ENCODE data around the gene ATP11A. TPM values are rescaled to one million over a fixed set of nuclear protein-coding genes. Genes with fewer than 3 reads are reported as not detected.

ATP11A gene
- total and polyA plus RNA-seq, 2 experiments from 2014 or later = 12.3 to 52.6 TPM

DNA sequence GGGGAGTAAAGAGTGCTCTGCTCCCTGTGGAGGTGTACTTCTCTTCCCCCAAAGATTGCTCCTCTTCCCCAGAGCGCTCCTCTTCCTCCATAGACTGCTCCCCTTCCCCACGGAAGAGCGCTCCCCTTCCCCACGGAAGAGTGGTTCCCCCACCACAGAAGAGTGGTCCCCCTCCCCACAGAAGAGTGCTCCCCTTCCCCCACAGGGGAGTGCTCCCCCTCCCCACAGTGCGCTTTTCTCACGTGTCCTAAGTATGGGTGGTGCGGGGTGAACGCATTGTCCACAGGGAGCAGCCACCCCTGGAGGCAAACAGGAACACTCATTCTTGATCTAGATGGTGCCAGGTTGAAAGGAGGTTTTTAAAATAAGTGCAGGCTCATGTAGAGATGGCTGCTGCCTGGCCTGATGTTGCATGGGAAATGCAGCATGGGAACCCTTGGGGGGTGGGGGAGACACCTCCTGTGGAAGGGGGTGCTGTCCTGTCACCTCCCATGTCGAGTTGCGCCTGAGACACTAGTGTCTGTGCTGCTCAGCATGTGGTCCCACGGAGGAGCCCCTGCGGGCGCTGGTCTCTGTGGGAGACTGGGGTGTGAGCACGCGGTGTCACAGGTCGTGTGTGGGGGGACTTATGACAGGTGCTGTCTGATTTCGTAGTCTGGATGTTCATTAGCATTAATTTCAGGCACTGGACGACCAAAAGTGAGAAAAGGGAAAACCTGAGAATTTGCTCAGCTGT lies 52.2 kb downstream of the ATP11A start:
- peaks cover 79% of the 10 kb centered on the region for H3K4me1 Mint-ChIP-seq
- DNase-seq (ENCODE audit: low spot score) (no peak), ATAC-seq (no peak)
- Histone ChIP-seq H3K9me2 (ENCODE audit: insufficient read depth) (peaks cover 5% of the 10 kb centered on the region; the same call in 1 of the 2 replicates), H3K36me3 (ENCODE audit: insufficient read depth) (no peaks in the 10 kb centered on the region), H4K20me1 (replicated peaks; ENCODE audit: insufficient read depth) (0 out of 2 replicates have a peak, but pooled peaks cover 5% of the 10 kb centered on the region), H3F3A (replicated peaks; ENCODE audit: low read depth) (no peaks in the 10 kb centered on the region), H3K4me3 (no peak overlapping the region), H2AFZ (no peak overlapping the region), H3K27ac (ENCODE audit: low read depth) (no peak overlapping the region), H3K4me1 (ENCODE audit: insufficient read depth) (peaks cover under 1% of the 10 kb centered on the region; the same call in 1 of the 2 replicates), H3K79me2 (replicated peaks; ENCODE audit: insufficient read depth) (peaks cover 89% of the 10 kb centered on the region), H3K27me3 (ENCODE audit: insufficient read depth) (no peaks in the 10 kb centered on the region), H3K4me2 (no peak overlapping the region)
- H3K9me3 Mint-ChIP-seq = no peaks in the 10 kb centered on the region
- peaks cover 18% of the 10 kb centered on the region for H3K27me3 Mint-ChIP-seq (ENCODE audit: insufficient read depth, low read depth, poor library complexity)
- H3K27ac Mint-ChIP-seq = peak overlapping the region; percentile 72; the same call in 1 of the 2 replicates
- TF ChIP-seq, protein P1, sequence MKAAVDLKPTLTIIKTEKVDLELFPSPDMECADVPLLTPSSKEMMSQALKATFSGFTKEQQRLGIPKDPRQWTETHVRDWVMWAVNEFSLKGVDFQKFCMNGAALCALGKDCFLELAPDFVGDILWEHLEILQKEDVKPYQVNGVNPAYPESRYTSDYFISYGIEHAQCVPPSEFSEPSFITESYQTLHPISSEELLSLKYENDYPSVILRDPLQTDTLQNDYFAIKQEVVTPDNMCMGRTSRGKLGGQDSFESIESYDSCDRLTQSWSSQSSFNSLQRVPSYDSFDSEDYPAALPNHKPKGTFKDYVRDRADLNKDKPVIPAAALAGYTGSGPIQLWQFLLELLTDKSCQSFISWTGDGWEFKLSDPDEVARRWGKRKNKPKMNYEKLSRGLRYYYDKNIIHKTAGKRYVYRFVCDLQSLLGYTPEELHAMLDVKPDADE (IDR thresholded peaks at IDR 0.05) = no peak
- TF ChIP-seq, protein P2, sequence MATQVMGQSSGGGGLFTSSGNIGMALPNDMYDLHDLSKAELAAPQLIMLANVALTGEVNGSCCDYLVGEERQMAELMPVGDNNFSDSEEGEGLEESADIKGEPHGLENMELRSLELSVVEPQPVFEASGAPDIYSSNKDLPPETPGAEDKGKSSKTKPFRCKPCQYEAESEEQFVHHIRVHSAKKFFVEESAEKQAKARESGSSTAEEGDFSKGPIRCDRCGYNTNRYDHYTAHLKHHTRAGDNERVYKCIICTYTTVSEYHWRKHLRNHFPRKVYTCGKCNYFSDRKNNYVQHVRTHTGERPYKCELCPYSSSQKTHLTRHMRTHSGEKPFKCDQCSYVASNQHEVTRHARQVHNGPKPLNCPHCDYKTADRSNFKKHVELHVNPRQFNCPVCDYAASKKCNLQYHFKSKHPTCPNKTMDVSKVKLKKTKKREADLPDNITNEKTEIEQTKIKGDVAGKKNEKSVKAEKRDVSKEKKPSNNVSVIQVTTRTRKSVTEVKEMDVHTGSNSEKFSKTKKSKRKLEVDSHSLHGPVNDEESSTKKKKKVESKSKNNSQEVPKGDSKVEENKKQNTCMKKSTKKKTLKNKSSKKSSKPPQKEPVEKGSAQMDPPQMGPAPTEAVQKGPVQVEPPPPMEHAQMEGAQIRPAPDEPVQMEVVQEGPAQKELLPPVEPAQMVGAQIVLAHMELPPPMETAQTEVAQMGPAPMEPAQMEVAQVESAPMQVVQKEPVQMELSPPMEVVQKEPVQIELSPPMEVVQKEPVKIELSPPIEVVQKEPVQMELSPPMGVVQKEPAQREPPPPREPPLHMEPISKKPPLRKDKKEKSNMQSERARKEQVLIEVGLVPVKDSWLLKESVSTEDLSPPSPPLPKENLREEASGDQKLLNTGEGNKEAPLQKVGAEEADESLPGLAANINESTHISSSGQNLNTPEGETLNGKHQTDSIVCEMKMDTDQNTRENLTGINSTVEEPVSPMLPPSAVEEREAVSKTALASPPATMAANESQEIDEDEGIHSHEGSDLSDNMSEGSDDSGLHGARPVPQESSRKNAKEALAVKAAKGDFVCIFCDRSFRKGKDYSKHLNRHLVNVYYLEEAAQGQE (IDR thresholded peaks at IDR 0.05; ENCODE audit: unreplicated experiment) = no peak
- TF ChIP-seq, protein P3, sequence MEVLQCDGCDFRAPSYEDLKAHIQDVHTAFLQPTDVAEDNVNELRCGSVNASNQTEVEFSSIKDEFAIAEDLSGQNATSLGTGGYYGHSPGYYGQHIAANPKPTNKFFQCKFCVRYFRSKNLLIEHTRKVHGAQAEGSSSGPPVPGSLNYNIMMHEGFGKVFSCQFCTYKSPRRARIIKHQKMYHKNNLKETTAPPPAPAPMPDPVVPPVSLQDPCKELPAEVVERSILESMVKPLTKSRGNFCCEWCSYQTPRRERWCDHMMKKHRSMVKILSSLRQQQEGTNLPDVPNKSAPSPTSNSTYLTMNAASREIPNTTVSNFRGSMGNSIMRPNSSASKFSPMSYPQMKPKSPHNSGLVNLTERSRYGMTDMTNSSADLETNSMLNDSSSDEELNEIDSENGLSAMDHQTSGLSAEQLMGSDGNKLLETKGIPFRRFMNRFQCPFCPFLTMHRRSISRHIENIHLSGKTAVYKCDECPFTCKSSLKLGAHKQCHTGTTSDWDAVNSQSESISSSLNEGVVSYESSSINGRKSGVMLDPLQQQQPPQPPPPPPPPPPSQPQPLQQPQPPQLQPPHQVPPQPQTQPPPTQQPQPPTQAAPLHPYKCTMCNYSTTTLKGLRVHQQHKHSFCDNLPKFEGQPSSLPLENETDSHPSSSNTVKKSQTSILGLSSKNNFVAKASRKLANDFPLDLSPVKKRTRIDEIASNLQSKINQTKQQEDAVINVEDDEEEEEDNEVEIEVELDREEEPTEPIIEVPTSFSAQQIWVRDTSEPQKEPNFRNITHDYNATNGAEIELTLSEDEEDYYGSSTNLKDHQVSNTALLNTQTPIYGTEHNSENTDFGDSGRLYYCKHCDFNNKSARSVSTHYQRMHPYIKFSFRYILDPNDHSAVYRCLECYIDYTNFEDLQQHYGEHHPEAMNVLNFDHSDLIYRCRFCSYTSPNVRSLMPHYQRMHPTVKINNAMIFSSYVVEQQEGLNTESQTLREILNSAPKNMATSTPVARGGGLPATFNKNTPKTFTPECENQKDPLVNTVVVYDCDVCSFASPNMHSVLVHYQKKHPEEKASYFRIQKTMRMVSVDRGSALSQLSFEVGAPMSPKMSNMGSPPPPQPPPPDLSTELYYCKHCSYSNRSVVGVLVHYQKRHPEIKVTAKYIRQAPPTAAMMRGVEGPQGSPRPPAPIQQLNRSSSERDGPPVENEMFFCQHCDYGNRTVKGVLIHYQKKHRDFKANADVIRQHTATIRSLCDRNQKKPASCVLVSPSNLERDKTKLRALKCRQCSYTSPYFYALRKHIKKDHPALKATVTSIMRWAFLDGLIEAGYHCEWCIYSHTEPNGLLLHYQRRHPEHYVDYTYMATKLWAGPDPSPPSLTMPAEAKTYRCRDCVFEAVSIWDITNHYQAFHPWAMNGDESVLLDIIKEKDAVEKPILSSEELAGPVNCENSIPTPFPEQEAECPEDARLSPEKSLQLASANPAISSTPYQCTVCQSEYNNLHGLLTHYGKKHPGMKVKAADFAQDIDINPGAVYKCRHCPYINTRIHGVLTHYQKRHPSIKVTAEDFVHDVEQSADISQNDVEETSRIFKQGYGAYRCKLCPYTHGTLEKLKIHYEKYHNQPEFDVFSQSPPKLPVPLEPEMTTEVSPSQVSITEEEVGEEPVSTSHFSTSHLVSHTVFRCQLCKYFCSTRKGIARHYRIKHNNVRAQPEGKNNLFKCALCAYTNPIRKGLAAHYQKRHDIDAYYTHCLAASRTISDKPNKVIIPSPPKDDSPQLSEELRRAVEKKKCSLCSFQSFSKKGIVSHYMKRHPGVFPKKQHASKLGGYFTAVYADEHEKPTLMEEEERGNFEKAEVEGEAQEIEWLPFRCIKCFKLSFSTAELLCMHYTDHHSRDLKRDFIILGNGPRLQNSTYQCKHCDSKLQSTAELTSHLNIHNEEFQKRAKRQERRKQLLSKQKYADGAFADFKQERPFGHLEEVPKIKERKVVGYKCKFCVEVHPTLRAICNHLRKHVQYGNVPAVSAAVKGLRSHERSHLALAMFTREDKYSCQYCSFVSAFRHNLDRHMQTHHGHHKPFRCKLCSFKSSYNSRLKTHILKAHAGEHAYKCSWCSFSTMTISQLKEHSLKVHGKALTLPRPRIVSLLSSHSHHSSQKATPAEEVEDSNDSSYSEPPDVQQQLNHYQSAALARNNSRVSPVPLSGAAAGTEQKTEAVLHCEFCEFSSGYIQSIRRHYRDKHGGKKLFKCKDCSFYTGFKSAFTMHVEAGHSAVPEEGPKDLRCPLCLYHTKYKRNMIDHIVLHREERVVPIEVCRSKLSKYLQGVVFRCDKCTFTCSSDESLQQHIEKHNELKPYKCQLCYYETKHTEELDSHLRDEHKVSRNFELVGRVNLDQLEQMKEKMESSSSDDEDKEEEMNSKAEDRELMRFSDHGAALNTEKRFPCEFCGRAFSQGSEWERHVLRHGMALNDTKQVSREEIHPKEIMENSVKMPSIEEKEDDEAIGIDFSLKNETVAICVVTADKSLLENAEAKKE (CRISPR knock-in tag; IDR thresholded peaks at IDR 0.05) = no peak
- TF ChIP-seq STAT1 (IDR thresholded peaks at IDR 0.05; ENCODE audit: unreplicated experiment) (no peak), ZNF331 (CRISPR knock-in tag; IDR thresholded peaks at IDR 0.05; ENCODE audit: low read depth) (no peak), EZH2 (IDR thresholded peaks at IDR 0.05; ENCODE audit: low read depth, unreplicated experiment) (no peak), EZH2phosphoT487 (IDR thresholded peaks at IDR 0.05; ENCODE audit: unreplicated experiment) (no peak), CREB1 (CRISPR knock-in tag; IDR thresholded peaks at IDR 0.05; ENCODE audit: low read depth) (no peak), ZNF114 (CRISPR knock-in tag; IDR thresholded peaks at IDR 0.05) (no peak), JUNB (IDR thresholded peaks at IDR 0.05; ENCODE audit: unreplicated experiment) (no peak), POLR2AphosphoS5 (IDR thresholded peaks at IDR 0.05; ENCODE audit: low read depth) (no peak), NANOG (IDR thresholded peaks at IDR 0.05; ENCODE audit: borderline replicate concordance) (no peak)
- TF ChIP-seq, protein P4, sequence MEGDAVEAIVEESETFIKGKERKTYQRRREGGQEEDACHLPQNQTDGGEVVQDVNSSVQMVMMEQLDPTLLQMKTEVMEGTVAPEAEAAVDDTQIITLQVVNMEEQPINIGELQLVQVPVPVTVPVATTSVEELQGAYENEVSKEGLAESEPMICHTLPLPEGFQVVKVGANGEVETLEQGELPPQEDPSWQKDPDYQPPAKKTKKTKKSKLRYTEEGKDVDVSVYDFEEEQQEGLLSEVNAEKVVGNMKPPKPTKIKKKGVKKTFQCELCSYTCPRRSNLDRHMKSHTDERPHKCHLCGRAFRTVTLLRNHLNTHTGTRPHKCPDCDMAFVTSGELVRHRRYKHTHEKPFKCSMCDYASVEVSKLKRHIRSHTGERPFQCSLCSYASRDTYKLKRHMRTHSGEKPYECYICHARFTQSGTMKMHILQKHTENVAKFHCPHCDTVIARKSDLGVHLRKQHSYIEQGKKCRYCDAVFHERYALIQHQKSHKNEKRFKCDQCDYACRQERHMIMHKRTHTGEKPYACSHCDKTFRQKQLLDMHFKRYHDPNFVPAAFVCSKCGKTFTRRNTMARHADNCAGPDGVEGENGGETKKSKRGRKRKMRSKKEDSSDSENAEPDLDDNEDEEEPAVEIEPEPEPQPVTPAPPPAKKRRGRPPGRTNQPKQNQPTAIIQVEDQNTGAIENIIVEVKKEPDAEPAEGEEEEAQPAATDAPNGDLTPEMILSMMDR (conservative IDR thresholded peaks at IDR 0.05; ENCODE audit: low read depth in 2 of 2) = no peak
- no peak overlapping the region; the same call in 2 of the 3 replicates for H3K4me3 Mint-ChIP-seq
- peaks cover 4% of the 10 kb centered on the region; the same call in 1 of the 3 replicates for H3K36me3 Mint-ChIP-seq (ENCODE audit: low read depth)

All from GM23338 (cell line).